Dermis blood vessel endothelial cell (primary cell): ENCODE data around the gene RCOR1. TPM values are rescaled to one million over a fixed set of nuclear protein-coding genes. Genes with fewer than 3 reads are reported as not detected.
"Not testable (repeated sequence)": the region's sequence is repeated elsewhere in the genome, so short reads cannot be mapped to it uniquely, and the experiment has no call there.

Experiments used
- DNase-seq: peaks from one replicate; pipeline ENCODE4 v3.0.0; 2010
- total RNA-seq: library from RNA; depleted of rRNA; stranded (reverse); fragments of >200 nt; gene quantifications from 2 replicates; pipeline ENCODE4 v1.2.3, GENCODE V29; 2014

RCOR1 gene
- total RNA-seq, 1 donor from 2014 or later, result 14.0 TPM

DNA sequence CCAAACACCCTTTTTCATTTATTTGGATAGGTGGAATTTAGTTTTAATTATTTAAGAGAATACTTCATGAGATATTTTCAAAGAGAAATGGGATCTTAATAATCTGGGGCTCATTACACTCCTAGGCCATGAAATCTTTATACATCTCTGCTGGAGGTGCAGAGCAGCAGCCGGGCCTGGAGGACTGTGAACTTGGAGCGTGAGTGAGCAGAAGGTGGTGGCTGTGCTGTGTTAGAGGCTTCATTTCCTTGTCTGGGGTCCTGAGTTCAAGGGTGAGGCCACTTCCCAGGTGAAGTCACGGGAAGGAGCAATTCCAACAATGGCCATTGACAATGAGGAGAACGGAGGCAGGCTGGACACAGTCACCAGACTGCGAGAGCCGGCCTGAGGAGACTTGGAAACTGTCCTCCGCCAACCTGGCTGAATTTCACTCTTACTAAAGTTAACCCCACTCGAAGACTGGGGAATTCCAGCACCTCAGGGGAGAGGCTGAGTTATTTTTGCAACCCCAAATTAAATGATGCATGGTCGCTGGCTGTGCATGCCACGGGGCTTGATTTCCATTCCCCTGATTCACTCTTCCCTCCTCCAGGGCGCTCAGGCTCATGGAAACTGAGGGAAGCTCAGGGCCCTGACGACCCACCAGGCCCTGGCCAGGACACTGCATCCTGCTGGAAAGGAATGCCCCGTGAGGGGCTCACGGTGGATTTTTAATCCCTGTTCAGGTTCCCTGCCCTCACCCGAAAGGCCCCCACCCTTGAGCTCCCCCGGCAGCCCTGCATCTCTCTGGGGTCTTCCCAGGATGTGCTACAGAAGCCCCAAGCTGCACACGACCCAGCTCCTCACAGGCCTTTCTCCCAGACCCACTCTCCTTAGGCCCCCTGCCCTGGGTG, 162.2 kb downstream of the RCOR1 start:
- DNase-seq, result no peak

DNA sequence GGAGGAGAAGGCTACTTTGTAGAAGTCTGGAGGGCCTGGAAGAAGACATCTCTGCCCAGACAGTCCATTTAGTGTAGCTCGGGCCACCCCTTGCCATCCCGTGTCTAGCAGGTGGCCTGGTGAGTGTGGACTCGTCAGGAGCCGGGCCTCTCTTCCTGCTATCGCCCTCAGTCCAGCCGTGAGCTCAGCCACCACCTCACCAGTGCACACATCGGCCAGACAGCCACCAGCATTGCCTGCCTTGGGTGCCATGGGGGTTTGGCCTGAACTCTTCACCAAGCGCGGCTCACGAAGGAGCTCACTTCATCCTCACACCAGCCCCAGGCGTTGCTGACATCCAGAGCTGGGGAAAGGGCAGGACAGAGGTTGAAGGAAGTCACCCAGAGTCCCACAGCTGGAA, 165.2 kb downstream of the RCOR1 start:
- no peak for DNase-seq

DNA sequence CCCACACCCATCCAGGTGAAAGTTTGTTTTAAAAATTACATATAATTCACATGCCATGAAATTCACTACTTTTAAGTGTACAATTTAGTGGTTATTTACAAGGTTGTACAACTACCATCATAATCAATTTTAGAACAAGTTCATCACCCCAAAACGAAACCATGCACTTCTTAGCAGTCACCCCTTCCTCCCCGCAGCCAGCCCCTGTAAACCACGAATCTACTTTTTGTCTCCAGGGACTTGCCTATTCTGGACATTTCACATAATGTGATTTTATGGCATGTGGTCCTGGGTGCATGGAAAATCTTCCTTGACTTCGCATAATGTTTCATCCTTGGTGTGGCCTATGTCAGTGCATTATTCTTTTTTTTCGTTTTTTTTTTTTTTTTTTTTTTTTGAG, 165.6 kb downstream of the RCOR1 start:
- DNase-seq, result no peak

DNA sequence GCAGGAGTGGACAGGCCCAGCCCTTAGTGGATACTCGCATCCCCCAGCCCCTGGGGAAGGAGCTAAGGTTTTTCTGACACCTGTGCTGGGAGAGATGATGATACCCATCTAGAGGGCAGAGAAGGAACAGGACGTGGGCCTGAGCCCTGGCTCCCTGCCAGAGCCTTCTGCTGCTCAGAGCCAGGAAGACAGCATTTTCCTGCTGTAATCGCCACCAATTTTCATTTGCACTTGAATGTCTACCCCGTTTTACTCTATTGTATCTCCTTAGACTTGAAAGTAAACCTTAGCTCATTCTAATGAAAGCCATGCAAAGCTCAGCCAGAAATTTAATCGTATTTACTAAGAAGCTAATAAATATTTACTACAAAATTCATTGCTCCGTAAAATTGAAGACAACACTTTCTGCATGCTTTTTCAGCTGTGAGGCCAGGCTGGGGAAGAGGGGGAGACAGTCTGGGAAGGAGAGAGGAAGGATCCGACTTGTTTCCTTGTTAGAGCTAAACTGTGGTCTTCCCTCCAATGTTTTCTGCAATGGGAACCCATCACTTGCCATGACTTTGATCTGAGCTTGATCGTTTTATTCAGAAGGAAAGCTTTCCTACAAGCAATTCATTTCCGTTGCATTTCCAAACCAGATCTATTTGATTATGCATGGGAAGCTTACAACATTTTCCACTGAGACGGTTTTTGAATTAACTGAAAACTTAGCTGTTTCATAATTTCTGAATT, 167.2 kb downstream of the RCOR1 start:
- DNase-seq, result peak; percentile 77

DNA sequence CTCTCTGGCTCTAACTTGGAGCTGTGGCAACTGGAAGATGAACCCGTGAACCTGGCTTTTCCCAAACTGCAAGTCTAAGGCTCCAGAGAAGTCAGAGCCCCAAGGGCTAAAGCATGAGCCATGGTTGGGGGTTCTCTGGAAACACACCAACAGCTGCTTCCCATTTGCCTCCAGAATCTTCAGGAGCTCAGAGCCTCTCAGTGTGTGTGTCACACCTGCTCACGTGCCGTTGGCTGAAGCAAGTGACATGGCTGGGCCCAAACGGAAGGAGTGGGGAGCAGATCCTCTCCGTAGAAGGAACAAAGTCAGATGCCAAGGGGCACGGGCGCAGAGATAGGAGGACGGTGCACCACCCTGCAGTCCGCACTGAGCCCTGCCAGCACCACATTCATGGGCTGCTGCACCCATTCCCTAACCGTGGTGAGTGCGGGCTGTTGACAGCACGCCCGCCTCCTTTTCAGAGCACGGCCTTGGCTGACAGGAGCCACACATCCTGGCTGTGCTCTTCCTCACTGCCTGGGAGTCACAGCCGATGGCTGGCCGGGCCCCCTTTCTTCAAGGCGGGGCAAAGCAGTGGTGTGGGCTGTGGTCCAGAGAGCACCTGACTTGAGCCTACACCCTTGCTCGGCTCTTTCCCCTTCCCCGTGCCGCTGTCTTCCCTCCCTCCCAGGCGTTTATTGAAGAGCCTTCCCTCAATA, 168.2 kb downstream of the RCOR1 start:
- DNase-seq, result no peak

DNA sequence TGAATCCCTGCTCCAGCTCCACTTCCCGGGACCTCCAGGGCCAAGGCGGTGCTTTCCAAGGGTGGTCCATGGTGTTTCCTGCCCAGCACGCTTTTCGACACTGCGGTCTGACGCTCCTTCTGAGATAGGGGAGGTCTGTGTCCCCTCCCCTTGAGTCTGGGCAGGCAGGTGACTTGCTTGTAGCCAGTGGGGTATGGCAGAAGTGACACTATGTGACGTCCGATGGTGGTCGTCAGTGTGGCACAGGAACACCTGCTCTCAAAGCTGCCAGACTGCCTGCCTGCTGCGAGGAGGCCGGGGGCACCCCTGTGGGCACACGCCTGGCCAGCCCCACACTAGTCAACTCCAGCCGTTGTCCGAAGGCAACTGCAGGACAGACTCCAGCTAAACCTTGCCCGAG, 168.8 kb downstream of the RCOR1 start:
- no peak for DNase-seq

DNA sequence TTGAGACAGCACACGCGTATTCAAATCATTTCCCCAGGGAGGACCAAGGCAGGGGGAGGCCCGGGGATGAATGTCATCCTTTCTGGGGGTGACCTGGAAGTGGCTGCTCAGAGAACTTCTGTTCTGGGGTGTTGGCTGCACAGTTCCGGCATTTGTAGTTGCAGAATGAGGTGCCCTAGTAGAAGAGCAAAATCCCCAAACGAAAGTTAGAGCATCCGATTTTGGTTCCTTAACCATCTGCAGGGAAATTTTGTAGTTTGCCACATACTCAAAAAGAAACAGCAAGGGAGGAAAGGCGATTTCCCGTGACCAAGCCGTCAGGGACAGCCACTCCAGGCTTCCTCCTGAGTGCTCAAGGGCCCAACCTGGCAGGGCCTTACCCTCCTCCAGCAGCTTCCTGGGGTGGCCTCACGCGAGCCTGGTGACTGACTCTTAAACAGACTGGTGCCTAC, 171.8 kb downstream of the RCOR1 start:
- no peak for DNase-seq

DNA sequence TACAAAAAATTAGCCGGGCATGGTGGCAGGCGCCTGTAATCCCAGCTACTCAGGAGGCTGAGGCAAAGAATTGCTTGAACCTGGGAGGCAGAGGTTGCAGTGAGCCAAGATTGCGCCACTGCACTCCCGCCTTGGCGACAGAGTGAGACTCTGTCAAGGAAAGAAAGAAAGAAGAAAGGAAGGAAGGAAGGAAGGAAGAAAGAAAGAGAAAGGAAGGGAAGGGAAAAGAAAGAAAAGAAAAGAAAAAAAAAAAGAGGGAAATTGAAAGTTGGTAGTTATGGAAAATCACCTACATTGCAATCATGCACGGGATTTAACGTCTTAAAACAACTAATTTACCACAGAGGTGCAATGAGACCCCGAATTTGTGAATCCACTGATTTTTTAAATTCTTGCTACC, 173.3 kb downstream of the RCOR1 start:
- not testable (repeated sequence) for DNase-seq

DNA sequence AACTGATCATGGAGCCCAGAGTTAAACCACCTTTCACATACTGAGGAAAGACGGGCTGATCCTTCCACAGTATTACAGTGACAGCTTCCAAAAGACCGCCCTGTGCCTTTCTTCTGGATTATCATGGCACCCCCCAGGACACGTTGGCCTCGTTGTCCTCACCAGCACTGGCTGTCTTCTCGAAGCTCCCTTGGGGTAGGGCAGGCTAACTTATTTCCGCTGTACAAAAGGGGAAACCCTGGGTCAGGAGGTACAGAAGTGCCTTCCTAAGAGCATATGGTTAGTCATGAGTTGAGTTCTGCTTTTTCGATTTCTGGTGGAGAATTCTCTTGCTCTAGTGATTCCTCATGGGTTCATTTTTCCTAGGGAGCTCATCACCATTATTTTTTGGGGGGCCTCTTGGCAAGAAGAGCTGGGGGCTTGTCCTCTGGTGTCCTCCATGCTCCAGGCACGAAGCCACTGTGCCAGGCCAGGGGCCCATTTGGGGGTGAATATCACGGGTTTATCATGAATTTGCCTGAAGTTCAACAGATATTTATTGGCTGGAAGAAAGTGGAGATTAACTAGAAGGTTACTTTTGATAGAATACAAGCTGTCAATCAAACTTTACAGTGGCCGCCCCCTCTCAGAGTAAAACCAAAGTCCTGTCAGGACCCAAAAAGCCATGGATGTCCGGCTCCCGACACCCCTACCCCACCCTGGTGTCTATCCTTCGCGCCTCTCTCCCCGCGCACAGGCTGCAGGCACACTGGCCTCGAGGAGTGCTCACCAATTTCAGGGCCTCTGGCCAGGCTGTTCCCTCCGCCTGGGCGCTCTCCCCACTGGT, 176.0 kb downstream of the RCOR1 start:
- no peak for DNase-seq

DNA sequence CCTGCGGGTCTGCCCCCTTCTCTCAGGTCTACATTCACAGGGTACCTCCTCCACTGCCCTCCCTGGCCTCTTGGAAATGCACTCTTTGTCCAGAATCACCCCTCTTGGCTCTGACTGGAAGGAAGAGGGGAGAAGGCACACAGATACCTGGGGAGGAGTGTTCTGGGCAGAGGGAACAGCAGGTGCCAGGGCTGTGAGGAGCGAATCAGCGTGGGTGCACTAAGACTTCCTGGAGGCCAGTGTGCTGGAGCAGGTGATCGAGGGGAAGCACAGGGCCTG, 176.5 kb downstream of the RCOR1 start:
- DNase-seq, result no peak

DNA sequence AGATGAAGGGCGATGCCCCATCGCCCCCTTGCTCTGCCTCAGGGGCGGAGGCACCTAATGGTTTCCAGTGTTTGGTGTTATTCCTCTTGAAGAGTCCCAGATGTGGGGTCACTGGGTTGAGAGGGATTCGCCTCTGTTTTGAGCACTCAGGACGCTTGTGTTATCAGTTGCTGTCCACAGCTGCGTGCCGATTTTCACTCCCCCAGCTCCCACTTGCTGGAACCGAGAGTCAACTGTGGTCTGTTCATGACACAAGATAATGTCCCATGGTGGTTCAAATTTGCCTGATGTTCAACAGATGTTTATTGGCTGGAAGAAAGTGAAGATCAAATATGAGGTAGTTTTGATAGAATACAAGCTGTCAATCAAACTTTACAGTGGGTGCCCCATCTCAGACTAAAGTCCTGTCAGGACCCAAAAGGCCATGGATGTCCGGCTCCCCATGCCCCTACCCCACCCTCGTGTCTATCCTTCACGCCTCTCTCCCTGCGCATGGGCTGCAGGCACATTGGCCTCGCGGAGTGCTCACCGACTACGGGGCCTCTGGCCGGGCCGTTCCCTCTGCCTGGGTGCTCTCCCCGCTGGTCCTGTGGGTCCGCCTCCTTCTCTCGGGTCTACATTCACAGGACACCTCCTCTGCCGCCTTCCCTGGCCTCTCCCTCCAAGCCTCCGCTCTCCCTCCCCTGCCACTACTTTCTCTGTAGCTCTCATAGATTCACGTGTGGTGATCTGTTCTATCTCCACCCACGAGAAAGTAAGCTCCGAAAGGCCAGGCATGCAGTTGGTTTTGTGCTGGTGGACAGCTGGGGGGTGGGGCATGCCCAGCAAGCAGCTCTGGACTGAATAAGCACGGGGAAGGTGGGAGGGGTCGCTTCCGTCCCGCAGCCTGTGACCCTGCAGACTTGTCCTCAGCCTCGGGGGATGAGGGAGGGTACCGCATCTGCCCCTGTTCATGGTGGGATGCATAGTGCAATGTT, 178.0 kb downstream of the RCOR1 start:
- DNase-seq, result no peak

DNA sequence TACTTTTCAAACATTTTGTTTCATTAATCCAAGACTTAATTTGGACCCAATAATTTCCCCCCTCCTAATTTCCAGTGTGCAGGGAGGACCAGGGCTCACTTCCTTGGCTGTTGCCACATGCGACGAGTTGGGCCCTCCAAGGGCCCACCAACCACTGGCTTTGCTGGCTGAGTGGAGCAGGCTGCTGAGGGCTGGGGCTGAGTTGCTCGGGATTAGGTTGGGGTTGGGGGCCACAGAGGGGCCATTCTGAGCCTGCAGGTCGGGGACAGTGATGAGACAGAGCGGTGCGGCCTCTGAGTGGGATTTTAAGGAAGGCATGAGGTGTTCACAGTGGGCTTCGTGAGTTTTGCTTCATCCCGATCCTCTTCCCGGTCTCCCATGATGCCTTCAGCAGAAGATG, 178.7 kb downstream of the RCOR1 start:
- DNase-seq, result no peak

DNA sequence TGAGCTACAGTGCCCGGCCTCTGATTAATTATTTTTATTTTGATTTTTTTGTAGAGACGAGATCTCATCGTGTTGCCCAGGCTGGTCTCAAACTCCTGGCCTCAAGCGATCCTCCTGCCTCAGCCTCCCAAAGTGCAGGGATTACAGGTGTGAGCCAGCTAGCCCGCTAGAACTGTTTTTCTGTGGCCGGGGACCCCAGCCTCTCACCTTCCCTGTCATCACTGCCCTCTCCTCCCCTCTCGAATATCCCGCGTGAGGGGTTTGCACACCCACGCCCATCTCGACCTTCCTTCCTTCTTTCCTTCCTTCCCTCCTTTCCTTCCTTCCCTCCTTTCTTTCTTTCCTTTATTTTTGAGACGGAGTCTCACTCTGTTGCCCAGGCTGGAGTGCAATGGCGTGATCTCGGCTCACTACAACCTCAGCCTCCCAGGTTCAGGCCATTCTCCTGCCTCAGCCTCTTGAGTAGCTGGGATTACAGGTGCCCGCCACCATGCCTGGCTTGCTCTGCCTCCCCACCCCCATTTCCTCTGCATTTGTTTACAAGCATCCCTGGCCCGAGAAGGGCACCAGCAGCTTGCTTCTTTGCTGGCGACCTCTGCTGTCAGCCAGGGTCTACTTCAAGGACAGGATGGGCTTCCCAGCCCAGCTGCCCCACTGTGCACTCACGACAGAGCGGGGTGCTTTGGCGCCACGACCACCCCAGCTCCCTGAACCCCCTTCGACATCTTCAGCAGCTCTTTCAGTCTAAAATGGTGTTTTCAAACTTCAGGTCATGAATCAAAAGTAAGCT, 180.5 kb downstream of the RCOR1 start:
- DNase-seq, result peak; percentile 62

DNA sequence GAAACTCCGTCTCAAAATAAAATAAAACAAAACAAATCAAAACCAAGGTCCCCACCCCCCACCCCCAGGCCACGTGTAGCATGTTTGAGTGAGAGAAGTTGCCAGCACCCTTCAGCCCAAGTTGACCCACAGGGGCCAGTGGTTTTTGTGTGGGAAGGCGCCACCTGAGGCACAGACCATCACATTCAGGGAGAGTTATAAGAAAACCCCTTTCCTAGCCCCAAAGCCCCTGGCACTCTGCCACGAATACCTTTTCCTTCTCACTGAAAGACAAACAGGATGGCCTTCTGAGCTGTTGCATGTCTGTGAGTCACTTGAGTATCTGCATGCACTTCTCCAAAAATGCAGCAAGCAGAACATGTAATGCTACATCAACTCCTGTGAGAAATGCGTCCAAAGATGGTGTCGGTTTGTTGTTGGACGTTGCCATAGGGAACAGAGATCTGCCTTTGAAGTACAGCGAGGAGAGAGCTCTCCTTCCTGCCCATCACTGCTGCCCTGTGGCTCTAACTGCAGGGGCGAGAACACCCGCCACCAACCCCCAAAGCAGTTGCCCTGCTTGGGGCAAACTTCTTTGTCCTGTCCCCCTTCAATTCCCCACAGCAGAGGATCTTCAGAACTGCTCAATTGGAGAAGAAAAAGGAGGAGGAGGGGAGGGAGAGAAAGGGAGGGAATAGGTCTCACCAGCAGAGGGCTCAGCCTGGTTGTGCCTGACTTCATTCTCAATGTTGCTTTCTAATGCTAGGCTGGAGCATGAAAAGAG, 182.1 kb downstream of the RCOR1 start:
- peak; percentile 79 for DNase-seq

DNA sequence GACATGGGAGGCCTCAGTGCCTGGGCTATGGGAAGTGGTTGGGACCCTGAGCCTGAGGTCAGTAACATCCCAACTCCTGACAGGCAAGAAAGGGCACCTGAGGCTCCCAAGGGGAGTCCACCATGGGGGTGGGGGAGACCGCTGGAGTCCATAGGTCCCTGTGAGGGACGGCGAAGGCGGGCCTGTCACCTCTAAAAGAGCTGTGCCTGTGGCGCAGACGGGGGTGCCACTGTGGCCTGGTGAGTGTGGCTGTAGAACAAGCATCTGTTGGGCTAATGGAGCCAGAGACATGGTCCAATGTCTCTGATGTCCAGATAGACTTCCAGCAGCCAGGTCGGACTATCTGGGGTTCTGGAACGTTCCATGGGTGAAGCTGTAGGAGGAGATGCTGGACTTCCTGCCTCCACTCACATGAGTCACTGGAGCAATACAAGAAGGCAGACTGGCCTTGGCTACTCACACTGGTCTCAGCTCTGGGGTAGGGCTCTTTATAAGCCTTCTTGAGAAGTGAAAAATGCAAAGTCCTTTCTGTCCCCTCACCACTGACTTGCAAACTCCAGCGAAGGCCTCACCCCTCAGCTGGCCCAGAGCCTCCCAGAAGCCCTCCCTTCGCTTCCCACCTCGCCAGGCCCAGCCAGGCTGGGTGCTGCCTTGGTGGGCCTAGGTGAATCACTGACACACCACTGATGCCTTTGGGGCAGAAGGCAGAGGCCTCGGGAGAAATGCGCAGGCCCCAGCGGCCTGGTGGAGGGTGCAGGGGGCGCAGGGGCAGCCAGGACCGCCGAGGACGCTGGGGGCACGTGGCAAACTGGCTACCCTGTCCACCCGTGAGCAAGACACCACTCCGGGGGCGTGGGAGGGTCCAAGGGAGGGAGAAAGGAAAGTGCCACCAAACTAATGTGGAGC, 183.7 kb downstream of the RCOR1 start:
- DNase-seq, result peak; percentile 70

DNA sequence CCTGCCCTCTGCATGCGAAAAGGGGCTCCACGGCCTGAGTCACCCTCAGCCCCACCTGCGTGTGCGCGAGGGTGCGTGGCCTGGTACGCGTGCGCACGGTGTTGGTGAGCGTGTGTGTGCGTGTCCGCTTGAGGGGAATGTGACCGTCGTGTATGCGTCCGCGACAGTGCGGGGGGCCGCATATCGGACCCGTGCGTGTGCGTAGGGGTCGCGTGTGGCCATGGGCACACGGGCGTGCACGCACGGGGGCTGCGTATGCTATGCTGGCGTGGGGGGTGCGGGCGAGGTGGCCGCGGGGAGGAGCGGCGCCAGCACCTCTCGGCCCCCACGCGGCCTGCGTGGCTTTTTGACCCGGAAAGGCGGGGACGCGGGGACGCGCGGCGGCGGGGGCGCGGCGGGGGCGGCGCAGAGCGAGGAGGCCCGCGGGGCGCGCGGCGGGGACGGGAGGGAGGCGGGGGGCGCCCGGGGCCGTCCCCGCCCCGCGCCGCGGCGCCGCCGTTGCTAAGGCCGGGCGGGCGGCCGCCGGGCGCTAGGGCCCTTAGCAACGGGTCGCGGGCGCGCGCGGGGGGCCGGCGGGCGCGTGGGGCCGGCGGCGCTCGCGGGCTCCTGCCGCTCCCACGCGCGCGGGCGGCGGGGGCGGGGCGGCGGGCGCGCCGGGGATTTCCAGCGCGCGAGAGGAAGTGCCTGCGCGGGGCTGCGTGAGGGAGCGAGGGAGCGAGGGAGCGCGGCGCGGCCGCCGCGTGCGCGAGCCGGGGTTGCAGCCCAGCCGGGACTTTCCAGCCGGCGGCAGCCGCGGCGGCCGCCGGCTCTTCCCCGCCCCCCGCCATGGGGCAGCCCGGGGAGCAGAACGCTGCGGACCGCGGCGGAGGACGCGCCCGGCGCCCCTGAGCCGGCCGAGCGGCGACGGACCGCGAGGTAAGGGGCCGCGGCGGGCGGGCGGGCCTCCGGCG, 184.6 kb downstream of the RCOR1 start, which contains the start of gene TRAF3:
TRAF3 (plus strand) TSS at position 689 of the 950 bp plus-strand sequence. CDS start 92,753 bp downstream, outside the sequence.
- peak; percentile 68 for DNase-seq

DNA sequence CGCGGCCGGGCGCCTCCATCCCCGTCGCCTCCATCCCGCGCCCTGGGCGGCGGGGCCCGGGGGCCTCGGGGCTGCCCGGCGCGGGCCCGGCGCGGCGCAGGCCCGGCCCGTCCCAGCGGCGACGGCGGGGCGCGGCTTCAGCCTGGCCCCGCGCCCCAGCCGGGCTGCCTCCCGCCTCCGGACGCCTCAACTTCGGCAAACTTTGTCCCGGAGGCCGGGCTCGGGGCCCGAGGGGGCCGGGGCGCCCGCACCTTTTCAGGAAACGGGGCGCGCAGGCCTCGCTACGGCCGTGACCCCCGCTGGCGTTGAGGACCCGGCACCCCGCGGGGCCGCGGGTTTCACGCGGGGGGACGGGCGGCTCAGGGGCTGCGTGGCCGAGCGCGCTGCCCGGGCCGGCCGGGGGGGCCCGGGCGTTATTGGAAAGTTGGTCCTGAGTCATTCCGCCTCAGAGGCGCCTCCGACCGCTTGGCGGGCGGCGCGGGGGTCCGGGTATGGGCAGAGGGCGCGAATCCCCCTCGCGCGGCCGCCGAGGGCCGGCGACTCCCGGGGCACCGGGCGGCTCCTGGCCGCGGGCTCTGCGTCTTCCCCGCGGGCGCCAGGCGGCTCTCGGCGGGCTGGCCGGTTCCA, 185.4 kb downstream of the RCOR1 start:
- peak; percentile 23 for DNase-seq
